GM18511 (cell line): ENCODE data around the gene STIM2.
"Not testable (repeated sequence)": the region's sequence is repeated elsewhere in the genome, so short reads cannot be mapped to it uniquely, and the experiment has no call there.

ENCODE experiments used
- ATAC-seq: cut with Tn5 transposase; IDR thresholded peaks from one replicate; pipeline ENCODE4 v1.9.1; 2021; ENCODE audit warnings: mild to moderate bottlenecking, moderate library complexity; ENCODE audit not compliant: unreplicated experiment

Gene STIM2

DNA sequence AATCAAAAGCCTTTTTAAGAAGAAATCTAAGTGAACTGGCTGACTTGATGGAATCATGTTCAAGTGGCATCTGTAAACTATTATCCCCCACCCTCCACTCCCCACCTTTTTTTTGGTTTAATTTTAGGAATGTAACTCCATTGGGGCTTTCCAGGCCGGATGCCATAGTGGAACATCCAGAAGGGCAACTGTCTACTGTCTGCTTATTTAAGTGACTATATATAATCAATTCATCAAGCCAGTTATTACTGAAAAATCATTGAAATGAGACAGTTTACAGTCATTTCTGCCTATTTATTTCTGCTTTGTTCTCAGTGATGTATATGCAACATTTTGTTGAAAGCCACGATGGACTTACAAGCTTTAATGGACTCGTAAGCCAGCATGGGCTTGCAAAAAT is 162.3 kb downstream of the STIM2 start:
- ATAC-seq = no peak

DNA sequence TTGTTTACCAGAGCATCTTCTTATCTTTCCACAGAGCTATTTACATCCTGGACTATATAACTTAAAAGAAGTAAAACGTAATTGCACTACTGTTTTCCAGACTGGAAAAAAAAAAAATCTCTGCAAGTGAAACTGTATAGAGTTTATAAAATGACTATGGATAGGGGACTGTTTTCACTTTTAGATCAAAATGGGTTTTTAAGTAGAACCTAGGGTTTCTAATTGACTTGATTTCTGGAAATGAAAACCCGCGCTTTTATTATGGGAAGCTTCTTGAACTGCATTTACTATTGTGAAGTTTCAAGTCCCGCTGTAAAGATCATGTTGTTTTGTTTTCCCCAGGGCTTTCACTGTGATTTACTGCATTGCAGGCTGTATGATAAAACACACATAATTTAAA is 162.7 kb downstream of the STIM2 start:
- no peak for ATAC-seq

DNA sequence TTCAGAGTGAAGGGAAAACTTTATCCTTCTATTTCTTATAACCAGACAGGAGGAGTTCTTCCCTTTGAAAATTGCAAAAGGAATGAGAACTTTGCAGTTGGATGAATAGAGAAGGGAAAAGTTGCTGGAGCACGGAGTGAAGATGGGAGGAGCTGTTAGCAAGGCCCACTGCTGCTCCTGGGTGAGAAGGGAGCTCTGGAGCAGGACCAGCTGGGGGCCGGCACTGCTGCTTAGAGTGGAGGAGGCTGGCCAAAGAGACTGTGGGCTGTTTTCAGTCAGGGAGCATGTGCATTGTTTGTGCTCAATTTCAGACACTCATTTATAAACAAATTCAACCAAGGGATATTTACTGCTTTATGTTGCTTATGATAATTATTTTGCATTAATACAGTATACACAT is 164.2 kb downstream of the STIM2 start:
- ATAC-seq = no peak

DNA sequence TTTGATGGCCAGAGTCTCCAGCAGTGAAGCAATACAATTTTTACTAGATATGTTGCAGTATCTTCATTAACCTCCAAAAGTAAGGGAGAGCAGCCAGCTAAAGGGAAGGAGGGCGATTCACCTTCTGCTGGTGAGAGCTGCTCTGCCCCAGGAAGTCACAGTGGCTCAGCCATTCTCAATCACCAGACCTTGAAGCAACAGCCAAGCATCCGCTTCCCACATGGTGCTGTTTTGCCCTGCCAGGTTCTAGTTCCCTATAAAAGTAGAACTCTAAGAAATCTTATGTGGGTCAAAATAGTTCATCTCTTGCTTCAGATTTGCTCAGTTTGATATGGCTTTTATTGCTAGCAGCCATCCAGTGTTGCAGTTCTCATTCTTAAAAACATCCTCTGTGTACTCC is 166.8 kb downstream of the STIM2 start:
- no peak for ATAC-seq

DNA sequence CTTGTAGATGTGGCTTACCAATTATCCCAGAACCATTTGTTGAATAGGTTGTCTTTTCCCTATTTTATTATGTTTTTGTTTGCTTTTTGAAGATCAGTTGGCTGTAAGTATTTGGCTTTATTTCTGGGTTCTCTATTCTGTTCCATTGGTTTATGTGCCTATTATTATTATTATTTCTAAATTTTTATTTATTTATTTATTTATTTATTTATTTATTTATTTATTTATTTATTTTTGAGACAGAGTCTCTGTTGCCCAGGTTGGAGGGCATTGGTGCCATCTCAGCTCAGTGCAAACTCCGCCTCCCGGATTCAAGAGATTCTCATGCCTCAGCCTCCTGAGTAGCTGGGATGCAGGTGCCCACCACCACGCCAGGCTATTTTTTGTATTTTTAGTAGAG is 174.5 kb downstream of the STIM2 start:
- ATAC-seq = not testable (repeated sequence)

DNA sequence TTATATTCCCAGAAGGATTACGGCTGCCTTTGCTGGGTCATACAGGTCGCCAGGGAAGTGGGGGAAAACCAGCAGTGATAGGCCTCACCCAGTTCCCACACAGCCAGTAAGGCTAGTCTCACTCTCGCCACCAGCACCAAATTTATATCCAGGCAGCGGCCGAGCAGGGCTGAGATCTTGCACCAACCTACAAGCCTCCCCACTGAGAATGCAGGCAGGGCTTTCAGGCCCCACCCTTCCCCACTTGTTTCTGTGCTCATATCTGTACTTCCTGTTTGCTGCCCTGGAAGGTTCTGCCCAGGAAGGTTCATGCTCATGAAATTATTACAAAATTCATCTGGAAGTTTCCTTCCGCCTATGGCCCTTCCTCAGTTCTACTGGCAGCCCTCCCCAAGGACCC is 179.7 kb downstream of the STIM2 start:
- ATAC-seq = no peak

DNA sequence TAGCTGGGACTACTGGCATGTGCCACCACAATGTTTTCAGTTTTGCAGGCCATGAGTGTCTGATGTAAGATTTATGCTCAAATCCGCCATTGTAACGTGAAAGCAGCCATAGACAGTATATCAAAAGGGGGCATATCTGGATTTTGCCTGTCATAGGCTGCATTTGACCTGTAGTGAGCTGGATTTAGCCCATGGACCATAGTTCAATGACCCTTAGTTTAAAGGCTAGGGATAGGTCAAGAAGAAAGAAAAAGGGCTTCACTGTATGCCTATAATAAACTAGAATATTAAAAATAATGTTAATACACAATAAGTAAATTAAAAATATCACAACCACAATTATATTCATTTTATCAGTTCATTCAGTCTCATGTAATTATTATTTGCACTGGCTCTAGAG is 181.8 kb downstream of the STIM2 start:
- no peak for ATAC-seq

DNA sequence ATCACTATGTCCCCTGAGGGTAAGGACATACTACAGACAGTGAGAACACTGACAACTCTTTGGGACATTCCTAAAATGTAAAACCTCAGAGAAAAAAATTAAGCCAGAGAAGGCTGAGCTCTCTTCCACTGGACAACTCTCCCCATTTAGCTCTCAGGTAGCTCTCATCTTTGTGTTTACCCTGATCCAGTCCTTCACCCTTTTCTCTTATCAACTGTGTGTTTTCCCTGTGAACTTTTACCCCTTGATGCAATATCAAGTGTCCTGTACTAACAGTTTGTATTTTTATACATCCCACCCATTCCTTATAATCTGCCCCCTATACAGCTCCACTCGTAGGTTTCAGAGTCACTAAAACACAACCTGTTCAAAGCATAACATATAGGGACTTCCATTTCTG is 182.6 kb downstream of the STIM2 start:
- ATAC-seq = no peak

DNA sequence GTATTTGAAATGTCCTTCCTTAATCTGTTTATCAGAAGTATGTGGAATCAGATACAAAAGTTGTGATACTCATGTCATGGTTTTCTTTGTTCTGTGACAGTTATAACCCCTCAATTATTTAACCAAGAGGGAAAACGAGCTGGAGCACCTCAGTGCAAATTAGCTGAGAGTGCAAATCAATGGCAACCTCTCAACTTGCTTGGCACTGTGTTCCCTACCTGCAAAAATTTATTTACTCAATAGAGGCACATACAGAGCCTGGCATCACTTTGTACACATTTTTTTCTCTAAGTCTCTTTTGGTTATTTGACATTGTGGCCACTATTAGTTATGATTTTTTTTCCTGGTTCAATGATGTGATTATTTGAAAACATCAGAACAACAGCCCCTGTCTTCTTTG is 186.2 kb downstream of the STIM2 start:
- no peak for ATAC-seq

DNA sequence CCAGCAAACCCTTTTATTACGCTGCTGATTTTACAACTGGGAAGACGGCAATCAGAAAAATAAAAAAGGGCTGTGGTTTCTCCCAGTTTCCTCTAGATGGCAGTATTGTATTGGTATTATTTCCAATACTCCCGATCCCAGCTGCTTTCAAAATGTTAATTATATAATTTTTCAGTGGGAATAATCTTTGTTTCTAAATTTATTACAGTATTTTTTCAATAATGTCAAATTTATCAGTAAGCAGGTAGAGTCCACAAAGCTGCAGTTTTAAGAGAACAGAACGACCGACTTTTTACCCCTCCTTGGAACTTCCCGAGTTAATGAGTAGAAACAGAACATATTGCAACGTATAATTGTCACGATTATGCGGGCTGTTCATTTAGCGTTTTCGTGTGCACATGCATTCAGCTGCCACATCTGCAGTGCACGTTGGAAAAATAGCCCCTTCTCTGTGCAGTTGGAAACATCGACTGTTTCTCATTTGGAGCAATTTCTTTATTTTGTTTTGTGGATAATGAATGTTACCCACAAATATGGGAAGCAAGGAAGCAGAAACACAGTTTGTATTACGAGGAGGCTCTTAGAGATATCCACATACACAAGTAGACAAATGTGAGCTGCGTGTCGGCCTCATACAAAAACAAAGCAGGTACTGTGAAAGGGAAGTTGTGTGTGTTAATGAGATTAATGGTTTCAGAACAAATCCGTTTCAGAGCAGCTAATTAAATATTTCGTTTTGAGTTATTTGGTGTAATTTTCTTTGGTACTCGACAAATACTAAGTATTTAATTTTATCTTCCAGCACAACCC is 188.0 kb downstream of the STIM2 start:
- ATAC-seq = no peak

DNA sequence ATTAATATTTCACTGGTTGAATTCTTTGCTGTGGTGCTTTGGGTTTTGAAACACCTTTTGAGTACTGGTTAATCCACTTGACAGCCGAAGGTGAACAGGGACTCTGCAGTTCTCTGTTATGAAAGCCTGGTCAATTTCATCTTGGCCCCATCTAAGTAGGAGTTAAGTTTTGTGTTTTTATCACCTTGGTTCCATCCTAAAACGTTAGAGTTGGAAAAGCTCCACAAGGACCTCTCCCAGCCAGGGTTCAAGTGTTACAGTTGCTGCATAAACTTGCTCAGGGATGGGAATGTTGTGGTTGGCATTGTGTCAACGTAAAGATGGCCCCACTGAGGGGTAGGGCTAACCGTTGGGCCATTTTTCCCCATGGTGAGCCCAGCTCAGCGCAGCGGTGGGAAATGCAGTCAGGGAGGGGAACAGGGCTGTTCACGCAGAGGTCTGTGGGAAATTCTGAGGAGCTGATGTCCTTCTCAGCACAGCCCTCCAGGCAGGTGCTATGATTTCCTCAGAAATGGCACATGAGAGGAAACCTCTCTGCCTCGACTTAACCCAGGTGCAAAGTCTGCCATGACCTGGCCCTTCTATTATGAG is 188.7 kb downstream of the STIM2 start:
- ATAC-seq = no peak

DNA sequence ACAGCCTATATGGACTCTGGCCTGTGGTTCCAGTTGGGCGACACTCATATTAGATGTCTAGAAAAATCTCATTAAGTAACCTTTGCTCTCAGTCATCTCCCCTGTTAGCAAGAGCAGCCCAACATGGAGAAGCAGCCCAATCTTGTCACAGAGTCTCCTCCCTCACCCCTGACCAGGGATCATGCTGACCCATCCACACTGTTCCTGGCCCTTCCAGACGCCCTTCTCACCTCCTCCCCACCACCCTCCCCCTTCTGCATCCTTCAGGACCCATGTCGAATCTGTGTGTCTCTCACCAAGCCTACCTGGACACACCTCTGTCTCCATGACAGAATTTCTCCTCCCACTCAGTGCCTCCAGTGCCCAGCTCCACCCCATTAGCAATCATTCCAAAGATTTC is 190.1 kb downstream of the STIM2 start:
- ATAC-seq = no peak

DNA sequence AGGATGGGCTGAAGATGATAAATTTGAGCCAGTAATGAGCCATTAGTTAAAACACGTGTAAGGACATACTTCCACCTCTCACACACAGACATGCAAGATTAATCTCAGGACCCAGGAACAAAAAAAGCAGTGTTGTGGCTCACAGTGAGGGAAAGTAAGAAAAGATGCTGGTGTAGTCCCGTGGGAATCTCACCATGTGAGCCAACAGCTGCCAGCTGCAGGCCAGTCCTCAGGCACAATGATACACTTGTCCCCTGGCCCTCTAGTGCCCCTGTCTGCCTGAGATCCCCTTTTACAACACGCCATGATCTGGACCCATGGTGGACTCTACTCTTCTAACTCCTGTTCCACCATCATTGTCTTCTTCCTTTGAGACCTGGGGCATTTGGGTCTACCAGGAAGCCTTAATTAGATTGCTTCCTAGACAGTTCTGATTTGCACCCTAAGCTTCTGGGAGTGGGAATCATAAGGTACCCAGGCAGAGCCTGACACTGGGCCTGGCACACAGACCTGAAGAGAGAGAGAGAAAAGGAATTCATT is 194.7 kb downstream of the STIM2 start:
- ATAC-seq = no peak

DNA sequence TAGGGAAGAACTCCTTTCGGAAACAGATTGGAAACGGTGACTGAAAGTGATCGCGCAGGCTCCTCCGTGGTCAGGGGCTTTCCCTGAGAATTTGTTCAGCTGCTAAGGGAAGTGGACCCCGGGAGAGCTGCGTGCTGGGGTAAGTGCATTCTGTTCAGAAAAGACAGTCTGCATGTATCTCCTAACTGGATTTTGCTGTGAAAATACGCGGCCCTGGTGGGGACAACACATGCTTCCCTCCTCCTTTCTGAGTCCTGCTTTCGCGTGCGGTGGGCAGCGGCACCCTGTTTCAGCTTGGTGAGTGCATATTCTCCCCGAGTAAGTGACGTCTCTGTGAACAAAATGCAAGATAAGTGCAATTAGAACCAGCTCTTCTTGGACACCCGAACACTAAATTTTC is 195.6 kb downstream of the STIM2 start:
- no peak for ATAC-seq

DNA sequence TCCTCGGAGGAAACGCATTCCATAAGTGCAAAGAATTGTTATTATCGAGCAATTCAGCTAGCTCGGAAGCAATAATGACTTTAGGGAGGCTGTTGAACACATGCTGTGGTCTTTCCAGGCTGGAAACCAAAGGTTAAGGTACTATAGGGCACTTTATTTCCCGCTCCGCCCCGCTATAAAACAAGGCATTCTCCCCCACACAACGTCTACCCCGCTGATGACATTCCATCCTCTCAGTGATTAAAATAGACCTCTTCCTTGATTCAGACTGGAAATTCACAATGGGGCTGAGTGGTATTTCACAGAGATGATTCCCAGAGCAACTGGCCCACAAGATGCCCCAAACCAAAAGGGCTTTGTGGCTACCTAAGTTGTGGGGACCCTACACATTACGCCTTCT is 196.4 kb downstream of the STIM2 start:
- no peak for ATAC-seq

DNA sequence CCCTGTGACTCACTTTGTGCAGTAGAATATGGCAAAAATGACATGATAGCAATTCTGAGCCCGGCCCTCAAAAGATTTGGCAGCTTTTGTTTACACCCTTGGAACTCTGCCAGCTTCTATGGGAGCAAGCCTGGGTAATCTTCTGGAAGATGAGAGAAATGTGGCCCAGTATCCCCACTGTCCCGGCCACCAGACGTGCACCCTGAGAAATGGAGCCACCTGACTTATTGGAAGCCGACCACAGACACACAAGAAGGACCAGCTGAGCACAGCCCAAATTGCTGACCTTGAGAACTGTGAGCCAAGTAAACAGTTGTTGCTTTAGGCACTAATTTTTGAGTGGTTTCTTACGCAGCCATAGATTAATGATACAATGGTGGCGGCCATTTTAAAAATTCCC is 197.0 kb downstream of the STIM2 start:
- ATAC-seq = no peak

DNA sequence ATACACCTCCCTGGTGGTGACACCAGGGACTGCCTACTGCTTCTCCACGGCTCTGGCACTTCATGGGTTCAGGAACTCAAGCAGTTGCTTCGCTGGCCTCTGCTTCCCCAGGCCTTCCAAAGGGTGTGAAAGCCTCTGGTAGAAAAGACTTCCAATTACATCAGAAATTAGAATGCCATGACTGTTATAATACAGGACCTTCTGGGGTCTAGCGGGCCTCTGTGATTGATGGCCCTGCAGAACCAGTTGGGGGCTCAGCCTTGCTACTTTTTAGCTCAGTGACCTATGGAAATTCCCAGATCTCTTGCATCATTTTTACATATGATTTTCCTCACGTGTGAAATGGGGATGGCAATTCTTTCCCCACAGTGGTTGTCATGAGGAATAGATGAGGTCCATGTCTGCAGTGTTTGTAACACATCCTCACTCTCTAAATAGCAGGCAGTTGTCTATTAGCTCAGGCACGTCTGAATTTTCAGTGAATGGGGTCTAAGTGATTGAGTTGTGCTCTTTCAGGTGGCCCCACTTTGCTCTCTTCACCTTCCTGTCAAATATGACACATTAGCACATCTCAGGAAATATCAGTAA is 198.3 kb downstream of the STIM2 start:
- ATAC-seq = no peak

DNA sequence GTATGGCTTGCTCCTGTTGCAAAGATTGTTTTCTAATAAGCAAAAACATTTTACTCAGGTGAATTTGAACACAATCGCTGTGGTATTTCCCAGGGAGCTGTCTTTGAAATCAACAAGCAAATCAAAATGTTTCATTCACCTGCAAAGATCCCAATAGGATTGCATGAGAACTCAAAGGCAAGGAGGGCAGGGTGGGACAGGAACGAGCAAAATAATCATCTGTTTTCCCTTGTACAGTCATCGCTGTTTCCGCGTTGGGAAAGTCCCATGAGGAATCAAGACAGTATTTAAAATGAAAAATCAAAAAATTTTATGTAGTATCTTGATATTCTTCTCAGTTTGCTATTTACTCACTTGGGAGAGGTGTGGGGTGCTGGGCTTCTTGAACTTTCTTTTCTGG is 198.8 kb downstream of the STIM2 start:
- ATAC-seq = no peak

DNA sequence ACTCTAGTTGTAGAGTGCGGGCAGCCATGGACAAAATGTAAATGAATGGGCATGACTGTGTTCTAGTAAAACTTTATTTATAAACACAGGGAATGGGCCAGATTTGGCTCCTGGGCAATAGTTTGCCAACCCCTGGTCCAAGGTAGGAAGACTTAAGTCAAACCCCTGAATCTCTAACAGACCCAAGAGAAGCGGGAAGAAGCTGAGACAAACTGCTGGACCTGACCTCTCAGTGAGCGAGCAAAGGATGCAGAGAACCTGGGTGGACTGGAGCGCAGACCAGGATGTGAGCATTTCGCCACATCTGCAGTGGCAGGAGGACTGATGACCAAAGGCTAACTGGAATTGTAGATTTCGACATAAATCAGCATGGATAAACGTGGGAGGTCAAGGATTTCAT is 201.6 kb downstream of the STIM2 start:
- no peak for ATAC-seq

DNA sequence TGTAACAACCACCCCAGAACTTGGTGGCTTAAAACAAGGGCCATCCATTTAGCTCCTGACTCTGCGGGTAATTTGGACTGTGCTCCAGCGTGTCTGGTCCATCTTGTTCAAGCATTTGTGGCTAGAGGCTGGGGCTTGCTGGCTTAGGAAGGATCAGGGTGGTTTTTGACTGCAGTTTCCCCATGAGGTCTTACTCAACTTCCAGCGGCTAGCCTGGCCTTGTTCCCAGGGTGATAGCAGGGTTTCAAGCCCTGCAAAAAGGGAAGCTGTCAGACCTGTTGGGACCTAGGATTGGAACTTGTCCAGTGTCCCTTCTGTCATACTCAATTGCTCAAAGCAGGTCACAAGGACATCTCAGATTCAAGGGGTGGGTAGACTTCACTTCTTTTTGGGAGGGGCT is 205.9 kb downstream of the STIM2 start:
- no peak for ATAC-seq

DNA sequence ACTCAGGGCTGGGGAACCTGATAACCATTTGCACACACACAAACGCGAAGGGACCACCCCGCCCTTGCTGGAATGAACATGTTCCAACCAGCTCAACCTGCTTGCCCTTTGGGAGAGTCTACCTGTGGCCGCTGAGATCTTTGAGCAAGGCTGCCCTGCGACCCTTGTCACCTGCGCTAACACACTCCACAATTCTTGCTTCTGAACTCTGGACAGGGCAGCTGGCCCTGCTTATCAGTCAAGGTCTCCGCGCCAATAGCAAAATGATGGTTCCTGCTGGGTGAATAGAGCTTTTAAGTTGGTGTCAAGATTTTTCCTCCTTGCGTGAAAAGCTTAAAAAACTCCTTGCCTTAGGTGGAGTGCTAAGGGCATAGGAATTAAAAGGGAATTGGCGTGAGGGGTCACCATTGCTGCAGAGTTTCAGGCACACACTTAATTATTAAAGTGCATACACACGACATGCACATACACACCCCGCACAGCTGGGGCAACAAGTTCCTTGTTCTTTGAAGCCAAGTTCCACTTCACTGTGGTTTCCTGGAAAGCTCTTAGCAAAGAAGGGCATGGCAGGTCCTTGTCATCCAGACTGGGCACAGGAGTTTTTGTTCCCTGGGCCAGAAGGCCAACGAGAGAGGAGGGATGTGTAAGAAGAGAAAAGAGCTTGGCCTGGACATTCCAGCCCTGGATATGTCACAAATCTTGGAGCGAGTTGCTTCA is 207.7 kb downstream of the STIM2 start:
- ATAC-seq = no peak
